Measurements from ENCODE around the gene ABHD6. TPM values are rescaled to one million over a fixed set of nuclear protein-coding genes. Genes with fewer than 3 reads are reported as not detected.
"Not testable (repeated sequence)": the region's sequence is repeated elsewhere in the genome, so short reads cannot be mapped to it uniquely, and the experiment has no call there.

The ABHD6 gene
- total RNA-seq, 1 donor from 2014 or later, result 22.3 TPM

DNA sequence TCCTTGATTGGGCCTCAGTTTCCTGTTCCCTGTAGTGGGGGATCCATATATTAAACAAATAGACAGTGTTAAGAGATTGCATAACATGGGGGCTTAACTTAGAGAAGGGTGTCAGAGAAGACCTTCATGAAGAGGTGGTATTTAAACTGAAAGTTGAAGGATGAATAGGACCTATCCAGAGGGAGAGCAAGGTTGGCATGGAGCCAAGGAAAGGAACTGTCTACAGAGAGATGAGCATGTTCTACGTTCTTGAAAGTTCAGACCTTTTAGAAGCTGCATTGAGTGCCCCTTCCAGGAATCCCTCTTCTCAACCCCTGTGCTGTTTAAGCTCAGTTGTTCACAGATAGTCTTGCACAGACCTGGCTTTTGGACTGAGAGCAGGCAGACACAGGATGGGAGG, 71.1 kb downstream of the ABHD6 start:
- no peak for DNase-seq (ENCODE audit: low spot score)

DNA sequence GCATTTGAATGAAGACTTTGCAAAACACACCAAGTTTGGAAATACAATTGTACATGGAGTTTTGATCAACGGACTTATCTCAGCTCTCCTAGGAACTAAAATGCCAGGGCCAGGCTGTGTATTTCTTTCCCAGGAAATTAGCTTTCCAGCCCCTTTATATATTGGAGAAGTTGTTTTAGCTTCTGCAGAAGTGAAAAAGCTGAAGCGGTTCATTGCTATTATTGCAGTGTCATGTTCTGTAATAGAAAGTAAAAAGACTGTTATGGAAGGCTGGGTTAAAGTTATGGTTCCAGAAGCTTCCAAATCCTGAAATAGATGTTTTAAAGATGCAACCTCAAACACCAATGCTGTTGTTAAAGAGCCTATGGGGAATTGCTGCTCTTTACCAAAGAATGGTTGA, 80.2 kb downstream of the ABHD6 start:
- no peak for DNase-seq (ENCODE audit: low spot score)

DNA sequence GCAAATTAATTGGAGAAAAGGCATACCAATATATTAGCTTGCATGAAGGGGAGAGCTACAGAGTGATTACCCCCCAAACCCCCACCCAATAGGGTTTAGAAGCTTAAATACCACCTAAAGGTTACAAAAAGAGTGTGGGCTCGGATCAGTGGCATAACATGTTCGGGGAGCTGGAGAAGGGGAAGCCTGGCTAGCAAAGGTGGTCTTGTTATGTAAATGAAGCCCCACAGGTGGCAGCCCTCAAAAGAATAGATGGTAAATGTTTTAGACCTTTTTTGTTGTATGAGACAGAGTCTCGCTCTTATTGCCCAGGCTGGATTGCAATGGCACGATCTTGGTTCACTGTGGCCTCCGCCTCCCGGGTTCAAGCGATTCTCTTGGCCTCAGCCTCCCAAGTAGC, 84.2 kb downstream of the ABHD6 start:
- no peak for DNase-seq (ENCODE audit: low spot score)

DNA sequence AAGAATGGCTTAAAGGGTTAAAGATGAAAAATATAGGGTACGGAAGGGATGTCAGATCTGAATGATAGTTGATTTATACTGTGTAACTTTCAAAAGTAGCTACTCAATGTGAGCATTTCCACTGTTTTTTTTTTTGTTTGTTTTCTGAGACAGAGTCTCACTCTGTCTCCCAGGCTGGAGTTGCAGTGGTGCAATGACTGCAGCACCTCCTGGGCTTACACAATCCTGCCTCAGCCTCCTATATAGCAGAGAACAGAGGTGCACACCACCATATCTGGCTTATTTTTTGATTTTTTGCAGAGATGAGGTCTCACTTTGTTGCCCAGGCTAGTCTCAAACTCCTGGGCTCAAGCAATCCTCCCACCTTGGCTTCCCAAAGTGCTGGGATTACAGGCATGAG, 85.2 kb downstream of the ABHD6 start:
- DNase-seq (ENCODE audit: low spot score), result no peak

DNA sequence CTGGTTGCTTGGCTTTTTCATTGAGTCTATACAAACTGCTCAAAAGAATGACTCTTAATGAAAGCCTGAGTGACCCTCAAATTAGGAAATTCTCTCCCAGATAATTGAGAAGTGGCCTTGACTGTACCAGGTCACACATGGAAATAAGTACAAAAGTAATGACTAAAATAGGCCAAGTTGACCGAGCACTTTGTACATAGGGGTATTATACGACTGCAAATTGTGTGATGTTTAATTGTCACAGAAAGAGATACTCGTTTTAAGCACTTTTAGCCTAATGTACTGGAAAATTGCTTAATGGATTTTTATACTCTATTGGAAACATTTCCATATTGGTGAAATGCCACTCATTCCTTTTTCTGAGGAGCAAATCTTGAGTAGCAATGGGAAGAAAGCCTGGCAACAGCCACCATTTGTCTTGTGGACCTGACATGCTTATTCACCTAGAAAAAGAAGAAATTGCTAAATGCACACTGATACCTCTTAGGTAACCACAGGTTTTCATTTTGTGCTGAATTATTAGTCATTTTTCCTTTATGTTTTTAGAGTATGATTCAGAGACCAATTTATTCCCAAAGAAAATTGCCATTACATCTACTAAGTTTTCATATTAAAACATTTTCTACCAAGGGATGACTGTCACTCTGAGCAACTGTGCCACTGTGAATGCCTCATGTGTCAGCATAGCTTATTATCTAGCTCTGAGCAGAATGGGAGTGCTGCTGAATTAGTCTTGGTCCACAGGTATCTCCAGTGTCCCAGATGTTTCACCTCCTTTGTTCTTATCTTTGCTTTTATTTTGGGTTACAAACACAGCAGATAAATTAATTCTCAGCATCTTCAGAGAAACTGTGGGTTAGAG, 86.2 kb downstream of the ABHD6 start:
- no peak for DNase-seq (ENCODE audit: low spot score)

DNA sequence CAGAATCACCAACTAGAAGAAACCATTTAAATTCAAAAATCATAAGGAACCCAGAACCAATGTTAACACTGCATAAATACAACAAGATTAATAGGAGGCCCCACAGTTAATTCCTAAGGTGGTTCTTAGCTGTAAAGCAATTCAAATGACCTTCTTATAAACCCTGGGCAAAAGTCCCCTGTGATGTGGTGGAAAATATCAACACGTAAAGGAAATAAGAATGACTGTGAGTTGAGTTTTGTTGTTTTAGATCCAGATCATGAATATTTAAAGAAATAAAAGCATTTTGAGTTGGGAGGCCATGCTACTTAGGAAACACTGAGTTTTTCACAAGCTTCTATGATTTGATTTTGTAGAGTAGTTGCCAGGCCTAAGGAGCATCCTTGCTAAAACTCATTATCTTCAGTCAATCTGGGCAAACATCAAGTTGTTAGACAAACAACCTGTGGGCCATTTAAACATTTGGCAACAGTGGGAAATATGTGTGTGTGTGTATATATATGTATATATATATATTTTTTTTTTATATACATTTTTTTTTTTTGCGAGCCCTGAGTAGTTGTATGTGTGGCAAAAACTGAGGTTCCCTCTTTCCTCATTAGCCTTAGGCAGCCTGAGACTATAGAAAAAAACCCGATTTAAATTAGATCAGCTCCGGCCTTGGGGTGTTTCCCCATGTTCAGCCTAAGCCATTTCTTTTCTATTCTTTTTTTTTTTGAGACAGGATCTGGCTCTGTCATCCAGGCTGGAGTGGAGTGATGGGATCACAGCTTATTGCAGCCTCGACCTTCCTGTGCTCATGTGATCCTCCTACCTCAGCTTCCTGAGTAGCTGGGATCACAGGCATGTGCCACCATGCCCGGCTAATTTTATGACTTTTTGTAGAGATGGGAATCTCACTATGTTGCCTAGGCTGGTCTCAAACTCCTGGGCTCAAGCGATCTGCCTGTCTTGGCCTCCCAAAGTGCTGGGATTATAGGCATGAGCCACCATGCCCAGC, 87.1 kb downstream of the ABHD6 start:
- DNase-seq (ENCODE audit: low spot score), result no peak

DNA sequence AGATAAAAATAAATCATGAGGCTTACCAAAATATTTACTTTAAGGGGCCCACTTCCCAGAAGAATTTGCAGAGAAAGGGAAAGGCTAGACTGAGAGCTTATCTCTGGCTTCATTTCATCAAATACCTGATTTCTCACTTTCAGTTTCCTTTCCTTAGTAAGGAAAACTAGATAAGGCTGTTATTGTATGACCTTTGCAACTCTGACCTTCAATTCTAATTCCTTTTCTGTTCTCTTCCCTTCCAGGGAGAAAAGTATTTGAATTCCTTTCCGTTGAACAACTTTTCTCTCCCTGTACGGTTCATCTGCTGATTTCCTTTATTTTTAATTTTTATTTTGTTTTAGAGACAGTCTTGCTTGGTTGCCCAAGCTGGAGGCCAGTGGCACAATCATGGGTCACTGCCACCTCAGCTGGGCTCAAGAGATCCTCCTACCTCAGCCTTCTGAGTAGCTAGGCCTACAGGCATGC, 88.0 kb downstream of the ABHD6 start:
- no peak for DNase-seq (ENCODE audit: low spot score)

DNA sequence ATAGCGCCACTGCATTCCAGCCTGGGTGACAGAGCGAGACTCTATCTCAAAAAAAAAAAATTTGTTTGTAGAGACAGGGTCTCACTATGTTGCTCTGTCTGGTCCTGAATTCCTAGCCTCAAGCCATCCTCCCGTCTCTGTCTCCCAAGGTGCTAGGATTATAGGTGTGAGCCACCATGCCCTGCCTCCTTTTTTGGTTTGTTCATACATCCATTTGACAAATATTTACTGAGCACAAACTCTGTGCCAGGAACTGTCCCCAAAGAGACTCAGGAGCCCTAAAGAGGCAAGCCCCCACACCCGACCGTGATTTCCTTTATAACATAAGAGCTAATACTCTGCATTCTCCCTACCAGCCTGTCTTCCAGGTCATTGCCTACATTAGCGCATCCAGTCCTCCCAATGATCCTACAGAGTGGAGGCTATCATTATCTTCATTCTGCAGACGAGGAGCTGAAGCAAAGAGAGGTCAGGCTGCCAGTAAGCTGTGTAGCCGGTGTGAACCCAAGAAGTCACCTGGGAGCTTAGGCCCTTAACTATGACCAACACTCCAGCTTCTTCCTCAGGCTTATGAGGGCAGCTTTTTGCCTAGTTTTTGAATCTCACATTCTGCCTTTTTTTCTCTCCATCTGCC, 88.8 kb downstream of the ABHD6 start:
- no peak for DNase-seq (ENCODE audit: low spot score)

DNA sequence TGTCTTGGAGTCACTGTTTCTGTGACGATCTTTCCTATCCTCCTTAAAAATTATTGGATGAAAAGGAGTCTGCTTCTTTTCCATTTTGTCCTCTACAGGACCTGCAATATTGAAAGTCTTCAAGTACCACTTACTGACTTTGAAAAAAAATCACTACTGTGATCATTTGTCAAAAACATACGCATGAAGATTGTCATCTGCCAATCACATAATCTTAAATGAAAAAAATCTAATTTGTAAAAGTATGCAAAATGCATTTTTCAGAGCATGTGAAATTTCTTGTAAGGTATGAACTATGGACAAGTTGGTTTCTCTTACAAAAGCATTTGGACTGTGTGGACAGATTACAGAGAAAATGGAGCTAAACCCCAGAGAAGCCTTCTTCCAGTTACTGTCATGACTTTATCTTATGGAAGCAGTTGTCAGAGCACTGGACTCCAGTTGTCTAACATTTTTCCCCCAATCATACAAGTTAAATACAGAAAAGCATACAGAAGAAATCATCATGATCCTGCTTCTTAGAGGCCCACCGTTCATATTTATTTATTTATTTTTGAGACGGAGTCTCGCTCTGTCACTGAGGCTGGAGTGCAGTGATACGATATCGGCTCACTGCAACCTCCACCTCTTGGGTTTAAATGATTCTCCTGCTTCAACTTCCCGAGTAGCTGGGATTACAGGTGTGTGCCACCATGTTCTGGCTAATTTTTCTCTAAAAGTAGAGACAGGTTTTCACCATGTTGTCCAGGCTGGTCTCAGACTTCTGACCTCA, 91.7 kb downstream of the ABHD6 start:
- DNase-seq (ENCODE audit: low spot score), result no peak

DNA sequence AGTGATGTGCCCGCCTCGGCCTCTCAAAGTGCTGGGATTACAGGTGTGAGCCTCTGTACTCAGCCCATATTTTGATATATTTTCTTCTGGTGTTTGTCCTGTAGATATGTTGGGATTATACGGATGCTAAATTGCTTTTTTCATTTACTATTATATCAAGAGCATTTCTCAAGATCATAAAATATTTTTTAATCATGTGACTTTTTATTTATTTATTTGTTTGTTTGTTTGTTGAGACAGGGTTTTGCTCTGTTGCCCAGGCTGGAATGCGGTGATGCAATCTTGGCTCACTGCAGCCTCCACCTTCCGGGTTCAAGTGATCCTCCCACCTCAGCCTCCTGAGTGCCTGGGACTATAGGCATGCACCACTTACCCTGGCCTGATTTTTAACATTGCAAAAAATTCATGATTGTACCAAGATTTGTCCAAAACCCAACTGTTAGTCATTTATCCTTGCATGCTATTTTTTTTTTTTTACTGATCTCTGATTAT, 92.4 kb downstream of the ABHD6 start:
- no peak for DNase-seq (ENCODE audit: low spot score)

DNA sequence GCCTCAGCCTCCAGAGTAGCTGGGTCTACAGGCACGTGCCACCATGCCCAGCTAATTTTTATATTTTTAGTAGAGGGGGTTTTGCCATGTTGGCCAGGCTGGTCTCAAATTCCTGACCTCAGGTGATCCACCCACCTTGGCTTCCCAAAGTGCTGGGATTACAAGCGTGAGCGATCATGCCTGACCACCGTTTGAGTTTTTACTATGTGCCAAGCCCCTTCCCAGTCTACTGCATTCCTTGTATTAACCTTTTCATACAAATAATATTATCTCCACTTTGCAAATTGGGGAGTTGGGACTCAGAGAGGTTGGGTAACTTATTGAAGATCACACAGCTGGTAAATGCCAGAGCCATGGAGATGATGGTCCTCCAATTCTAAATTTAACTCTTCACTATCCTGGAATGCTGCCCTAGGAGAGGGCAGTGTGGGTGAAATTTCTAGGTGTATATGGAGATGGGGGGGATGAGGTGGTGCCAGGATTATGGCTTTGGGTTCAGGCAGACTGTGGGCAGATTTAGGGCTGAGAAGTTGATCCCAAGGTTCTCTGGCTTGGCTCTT, 94.1 kb downstream of the ABHD6 start:
- no peak for DNase-seq (ENCODE audit: low spot score)

DNA sequence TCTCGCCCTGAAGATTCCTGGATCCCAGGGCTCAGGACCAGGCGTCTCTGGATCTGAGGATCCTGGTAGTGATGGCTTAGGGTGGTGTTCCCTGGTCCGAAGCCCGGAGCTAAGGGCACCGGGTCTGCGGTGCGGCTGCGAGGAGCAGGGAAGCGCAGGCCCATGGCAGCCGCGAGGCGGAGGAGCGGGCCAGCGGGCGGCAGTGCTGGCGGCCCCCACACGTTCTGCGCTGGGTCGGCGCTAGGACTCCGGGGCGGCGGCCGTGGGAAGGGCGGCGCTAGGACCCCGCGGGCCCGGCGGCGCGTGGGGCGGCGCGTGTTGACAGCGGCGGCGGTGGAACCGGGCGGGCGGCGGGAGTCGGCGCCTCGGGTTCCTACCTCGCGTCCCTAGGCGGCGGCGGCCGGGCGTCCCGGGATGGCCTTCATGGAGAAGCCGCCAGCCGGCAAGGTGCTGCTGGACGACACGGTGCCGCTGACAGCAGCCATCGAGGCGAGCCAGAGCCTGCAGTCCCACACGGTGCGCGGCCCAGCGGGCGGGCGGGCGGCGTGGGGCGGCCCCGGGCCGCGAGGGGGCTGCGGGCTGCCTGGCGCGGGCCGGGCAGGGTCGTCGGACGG, 95.1 kb downstream of the ABHD6 start, which contains the start of gene PXK:
Gene PXK (plus strand): TSS at position 318 of the 614 bp plus-strand sequence. CDS start 97 bp downstream, at position 415.
- DNase-seq (ENCODE audit: low spot score), result peak; percentile 95

DNA sequence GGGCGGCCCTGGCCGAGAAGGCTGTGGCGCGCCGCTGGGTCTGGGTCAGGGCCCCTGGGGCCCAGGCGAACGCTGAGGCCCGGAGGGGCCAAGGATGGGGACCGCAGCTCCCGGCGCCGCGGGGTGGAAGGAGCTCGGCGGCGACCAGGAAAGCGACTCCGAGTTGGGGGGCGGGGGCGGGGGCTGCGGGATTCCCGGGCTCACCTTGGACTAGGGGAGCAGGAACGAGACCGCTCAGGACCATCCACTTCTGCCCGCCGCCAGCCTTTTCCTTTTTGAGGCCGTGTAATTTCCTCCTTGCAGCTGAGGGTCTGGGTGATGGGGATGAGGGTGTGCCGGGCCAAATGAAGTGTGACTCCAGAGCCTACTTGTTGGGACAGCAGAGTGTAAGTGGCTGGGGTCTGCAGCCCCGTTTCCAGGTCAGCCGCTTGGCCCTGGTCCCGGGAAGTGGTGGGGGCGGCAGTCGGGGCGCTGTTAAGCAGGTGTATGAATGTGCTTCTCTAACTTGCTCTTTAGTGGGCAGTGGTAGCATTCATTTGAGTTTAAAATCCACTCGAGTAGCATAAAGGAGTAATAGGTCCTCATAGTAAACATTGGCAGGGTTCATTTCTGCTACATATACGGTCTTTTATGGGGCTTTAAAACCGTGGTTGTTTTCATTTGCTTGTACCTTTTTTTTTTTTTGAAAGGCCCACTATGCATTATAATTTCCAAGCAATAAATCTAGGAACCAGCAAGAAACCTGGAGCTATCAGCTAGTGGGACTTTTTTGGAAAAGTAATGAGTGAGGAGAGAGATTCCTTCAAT, 95.8 kb downstream of the ABHD6 start:
- no peak for DNase-seq (ENCODE audit: low spot score)

DNA sequence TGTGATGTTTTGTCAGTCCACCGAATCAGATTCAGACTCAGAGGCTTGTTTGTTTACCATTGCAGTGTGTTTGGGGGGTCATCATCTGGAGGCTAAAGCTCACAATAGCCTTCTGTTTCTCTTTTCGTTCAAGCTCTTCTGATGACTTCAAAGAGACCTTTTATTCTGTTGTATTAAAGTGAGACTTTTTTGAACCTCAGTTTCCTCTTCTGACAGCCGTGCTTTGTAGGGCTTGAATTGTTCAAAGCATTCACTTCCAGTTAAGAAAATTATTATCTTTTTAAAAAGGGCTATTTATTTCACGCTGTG, 96.4 kb downstream of the ABHD6 start:
- no peak for DNase-seq (ENCODE audit: low spot score)

DNA sequence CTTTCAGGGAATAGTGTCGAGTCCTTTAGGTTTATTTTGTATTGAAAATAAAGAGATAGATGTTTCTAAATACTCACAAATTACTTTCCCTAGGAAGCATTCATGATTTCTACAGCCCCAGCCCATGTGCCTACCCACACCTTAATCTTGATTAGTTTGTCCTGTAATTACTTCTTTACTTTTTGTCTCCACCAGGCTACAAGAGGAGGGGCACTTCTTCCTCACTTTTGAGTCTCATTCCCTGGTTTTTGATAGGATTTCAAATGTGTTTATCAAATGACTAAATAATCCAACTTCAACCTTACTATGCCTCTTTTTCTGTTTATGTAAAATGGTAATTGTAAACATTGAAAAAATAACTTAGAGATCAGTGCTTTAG, 96.9 kb downstream of the ABHD6 start:
- no peak for DNase-seq (ENCODE audit: low spot score)

DNA sequence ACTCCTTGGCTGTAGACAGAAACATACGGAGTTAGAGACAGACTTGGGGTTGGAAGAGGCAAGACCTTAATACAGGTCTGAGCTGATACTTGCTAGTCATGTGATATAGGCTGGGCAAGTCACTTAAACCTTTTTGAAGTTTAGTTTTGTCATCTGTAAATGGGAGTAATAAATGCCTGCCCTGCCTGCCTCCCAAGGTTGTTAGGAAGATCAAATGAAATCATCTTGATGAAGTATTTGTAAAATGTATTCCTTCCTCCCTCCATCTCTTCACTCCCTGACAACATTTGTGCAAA, 98.0 kb downstream of the ABHD6 start:
- DNase-seq (ENCODE audit: low spot score), result no peak

DNA sequence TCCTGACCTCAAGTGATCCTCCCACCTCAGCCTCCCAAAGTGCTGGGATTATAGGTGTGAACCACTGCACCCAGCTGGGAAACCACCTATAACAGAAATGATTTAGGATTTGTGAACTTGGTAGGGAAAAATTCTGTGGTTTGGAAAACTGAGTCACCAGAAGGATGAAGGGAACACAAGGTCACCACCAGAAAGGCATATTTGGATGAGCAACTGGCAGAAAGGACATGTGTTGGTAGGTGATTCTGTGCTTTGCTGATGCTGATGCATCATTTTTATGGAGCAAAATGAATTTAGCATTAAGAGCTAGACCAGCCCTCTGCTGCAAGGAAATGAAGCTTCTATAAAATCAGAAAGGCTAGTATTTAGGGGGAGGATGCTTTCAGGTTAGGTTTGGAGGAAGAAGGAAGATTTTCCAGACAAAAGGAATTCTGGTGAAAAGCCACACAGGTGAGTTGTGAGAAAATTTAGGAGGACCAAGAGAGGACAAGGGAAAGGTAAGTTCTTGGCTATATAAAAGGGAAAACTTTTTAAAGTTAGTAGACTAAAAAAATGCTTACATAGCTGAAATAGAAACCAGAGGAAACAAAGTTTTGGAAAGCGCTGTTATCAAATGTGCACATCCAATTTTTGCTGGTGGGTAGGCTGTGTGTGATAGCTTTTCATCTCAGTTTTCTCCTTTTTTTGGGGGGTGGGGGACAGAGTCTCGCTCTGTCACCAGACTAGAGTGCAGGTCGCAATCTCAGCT, 98.7 kb downstream of the ABHD6 start:
- DNase-seq (ENCODE audit: low spot score), result no peak

DNA sequence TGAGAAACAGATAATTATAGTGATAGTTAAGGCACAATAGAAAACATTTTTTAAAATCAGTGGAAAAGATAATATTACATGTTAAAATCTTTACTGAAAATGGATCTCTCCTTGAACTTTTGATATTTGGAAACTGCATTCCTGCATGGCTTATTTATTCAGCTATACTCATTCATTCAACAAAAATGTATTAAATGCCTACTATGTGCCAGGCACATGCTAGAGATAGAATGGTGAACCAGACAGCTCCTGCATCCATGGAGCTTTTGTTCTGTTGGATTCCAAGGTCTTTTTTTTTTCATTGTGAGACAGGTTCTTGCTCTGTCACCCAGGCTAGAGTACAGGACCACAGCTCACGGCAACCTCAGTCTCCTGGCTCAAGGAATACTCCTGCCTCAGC, 99.6 kb downstream of the ABHD6 start:
- DNase-seq (ENCODE audit: low spot score), result no peak

DNA sequence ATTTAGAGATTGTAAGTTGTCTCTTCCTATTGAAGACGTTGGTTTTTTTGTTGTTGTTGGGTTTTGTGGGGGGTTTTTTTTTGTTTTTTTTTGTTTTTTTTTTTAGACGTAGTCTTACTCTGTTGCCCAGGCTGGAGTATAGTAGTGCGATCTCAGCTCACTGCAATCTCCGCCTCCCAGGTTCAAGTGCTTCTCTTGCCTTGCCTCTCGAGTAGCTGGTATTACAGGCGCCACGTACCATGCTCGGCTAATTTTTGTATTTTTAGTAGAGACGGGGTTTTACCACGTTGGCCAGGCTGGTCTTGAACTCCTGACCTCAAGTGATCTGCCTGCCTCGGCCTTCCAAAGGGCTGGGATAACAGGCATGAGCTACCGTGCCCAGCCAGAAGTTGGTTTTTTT, 101.6 kb downstream of the ABHD6 start:
- DNase-seq (ENCODE audit: low spot score), result not testable (repeated sequence)
